Sigmoid colon (tissue), 7 donors: ENCODE results near the gene GABRP. TPM values are rescaled to one million over a fixed set of nuclear protein-coding genes. Genes with fewer than 3 reads are reported as not detected.

ENCODE experiments used
- DNase-seq: peaks from one replicate; pipeline ENCODE4 v3.0.0-alpha.2; 2019
- H3K27ac ChIP-seq, 4 donors: fragments of 200-600 bp; sonication (generic); one replicate each; pipeline ENCODE4 v1.5.1; 2016 to 2019; ENCODE audit warnings: mild to moderate bottlenecking in 1 of 4
- H3K27me3 ChIP-seq, 3 donors: fragments of 200-600 bp; sonication (generic); one replicate each; pipeline ENCODE4 v1.5.1; 2019; ENCODE audit warnings: mild to moderate bottlenecking in 1 of 3
- H3K36me3 ChIP-seq, 4 donors: fragments of 200-600 bp; sonication (generic); one replicate each; pipeline ENCODE4 v1.5.1; 2016 to 2019
- H3K4me1 ChIP-seq, 4 donors: fragments of 200-600 bp; sonication (generic); one replicate each; pipeline ENCODE4 v1.5.1; 2017 to 2019
- H3K4me3 ChIP-seq, 4 donors: fragments of 200-600 bp; sonication (generic); one replicate each; pipeline ENCODE4 v1.5.1; 2017 to 2019; ENCODE audit warnings: mild to moderate bottlenecking in 2 of 4, moderate library complexity in 1 of 4
- H3K9me3 ChIP-seq, 4 donors: fragments of 200-600 bp in 3 of 4; sonication (generic) in 3 of 4; one replicate each; pipeline versions ENCODE4 v1.5.1 to v1.6.1; 2013 to 2019
- EP300 ChIP-seq, 4 donors: sonication (generic); formaldehyde crosslinking; IDR thresholded peaks; one replicate each; pipeline ENCODE4 v1.6.1; 2017; ENCODE audit warnings: antibody characterized with exemption in 4 of 4
- POLR2A ChIP-seq, 2 donors: fragments of 450-650 bp; IDR thresholded peaks; one replicate each; pipeline ENCODE4 v1.6.1; 2016; ENCODE audit warnings: antibody characterized with exemption in 2 of 2, mild to moderate bottlenecking in 2 of 2, moderate library complexity in 2 of 2
- POLR2AphosphoS5 ChIP-seq, 4 donors: sonication (generic); formaldehyde crosslinking; IDR thresholded peaks; one replicate each; pipeline ENCODE4 v1.6.1; 2017; ENCODE audit warnings: antibody characterized with exemption in 4 of 4
- WGBS, 2 donors: extraction: QIAGEN DNeasy Blood & Tissue Kit; methylation state at CpG; one replicate each; pipeline ENCODE4 v1.1.7; 2013; 5-methylcytosine and 5-hydroxymethylcytosine counted together
- intact Hi-C: fragments of 100-400 bp; cut with DNase I; formaldehyde crosslinking; loops from one replicate; pipeline ENCODE4 v1.15.1; 2023
- polyA plus RNA-seq, 3 donors: library from polyadenylated mRNA; stranded (reverse); fragments of 200-250 nt; gene quantifications; one replicate each; pipeline ENCODE4 v1.2.3, GENCODE V29; 2013
- total RNA-seq, 4 donors: library from RNA; depleted of rRNA; stranded (reverse); fragments of >200 nt; gene quantifications; one replicate each; pipeline ENCODE4 v1.1.0, GENCODE V29; 2016
- TF ChIP-seq, protein P1 (sequence below), 4 experiments: fragments of 450-650 bp in 3 of 4; fragments of 200-600 bp in 1 of 4; IDR thresholded peaks; one replicate each; pipeline ENCODE4 v1.5.1; 2016 to 2019; ENCODE audit warnings: antibody characterized with exemption in 4 of 4, mild to moderate bottlenecking in 3 of 4, moderate library complexity in 2 of 4
- donor health status: healthy with polysubstance abuse.
- donor health status: Bipolar disorder and iron deficiency.
- donor health status: healthy.

GABRP gene
- total and polyA plus RNA-seq, 7 donors: 1.8 TPM; not detected in 6

DNA sequence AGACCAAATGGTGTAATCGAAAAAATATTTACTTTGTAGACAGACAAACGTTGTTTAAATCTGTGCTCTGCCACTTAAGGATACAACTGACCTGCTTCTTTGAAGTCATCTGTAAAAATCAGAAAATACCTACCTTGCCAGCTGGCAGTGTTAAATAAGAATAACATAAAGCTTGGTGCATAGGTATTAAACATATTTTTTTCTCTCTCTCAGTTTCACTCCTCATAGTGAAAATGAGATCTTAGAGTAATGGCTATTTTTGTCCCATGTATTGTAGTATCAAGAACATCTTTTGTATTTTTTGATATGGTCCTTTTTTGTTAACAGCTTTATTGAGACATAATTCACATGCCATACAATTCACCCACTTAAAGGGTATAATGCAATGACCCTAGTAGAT is 60.3 kb downstream of the GABRP start:
- no peak overlapping the region for H3K27ac ChIP-seq
- DNase-seq: no peak
- H3K36me3 ChIP-seq: no peaks in the 10 kb centered on the region
- intact Hi-C loops: no loop called here
- TF ChIP-seq EP300 (IDR thresholded peaks at IDR 0.05) (no peak), POLR2AphosphoS5 (IDR thresholded peaks at IDR 0.05) (no peak), POLR2A (IDR thresholded peaks at IDR 0.05) (no peak)
- TF ChIP-seq, protein P1, sequence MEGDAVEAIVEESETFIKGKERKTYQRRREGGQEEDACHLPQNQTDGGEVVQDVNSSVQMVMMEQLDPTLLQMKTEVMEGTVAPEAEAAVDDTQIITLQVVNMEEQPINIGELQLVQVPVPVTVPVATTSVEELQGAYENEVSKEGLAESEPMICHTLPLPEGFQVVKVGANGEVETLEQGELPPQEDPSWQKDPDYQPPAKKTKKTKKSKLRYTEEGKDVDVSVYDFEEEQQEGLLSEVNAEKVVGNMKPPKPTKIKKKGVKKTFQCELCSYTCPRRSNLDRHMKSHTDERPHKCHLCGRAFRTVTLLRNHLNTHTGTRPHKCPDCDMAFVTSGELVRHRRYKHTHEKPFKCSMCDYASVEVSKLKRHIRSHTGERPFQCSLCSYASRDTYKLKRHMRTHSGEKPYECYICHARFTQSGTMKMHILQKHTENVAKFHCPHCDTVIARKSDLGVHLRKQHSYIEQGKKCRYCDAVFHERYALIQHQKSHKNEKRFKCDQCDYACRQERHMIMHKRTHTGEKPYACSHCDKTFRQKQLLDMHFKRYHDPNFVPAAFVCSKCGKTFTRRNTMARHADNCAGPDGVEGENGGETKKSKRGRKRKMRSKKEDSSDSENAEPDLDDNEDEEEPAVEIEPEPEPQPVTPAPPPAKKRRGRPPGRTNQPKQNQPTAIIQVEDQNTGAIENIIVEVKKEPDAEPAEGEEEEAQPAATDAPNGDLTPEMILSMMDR (IDR thresholded peaks at IDR 0.05): no peak
- WGBS, 2 donors: 49 to 84% methylated on average over 2 of the region's 2 CpGs
- H3K4me3 ChIP-seq: no peak overlapping the region
- no peaks in the 10 kb centered on the region for H3K9me3 ChIP-seq
- no peaks in the 10 kb centered on the region for H3K4me1 ChIP-seq
- H3K27me3 ChIP-seq: no peaks in the 10 kb centered on the region

DNA sequence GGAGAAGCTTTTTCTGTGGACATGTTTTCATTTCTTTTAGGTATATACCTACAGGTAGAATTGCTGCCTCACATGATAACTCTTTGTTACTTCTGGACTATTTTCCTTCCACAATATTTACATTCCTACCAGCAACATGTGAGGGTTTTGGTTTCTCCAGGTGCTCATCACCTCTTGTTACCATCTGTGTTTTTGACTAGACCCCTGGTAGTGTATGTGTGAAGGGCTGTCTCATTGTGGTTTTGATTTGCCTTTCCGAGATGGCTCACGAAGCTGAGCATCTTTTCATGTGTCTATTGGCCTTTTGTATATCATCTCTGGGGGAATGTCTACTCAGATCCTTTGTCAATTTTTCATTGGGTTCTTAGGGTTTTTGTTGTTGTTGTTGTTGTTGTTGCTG is 61.1 kb downstream of the GABRP start:
- WGBS, 2 donors: 63 to 69% methylated on average over 2 of the region's 2 CpGs
- TF ChIP-seq POLR2A (IDR thresholded peaks at IDR 0.05) (no peak), POLR2AphosphoS5 (IDR thresholded peaks at IDR 0.05) (no peak), EP300 (IDR thresholded peaks at IDR 0.05) (no peak)
- TF ChIP-seq, protein P1 (IDR thresholded peaks at IDR 0.05): no peak
- Histone ChIP-seq H3K9me3 (no peaks in the 10 kb centered on the region), H3K4me1 (no peaks in the 10 kb centered on the region), H3K27ac (no peak overlapping the region), H3K4me3 (no peak overlapping the region), H3K27me3 (no peaks in the 10 kb centered on the region), H3K36me3 (no peaks in the 10 kb centered on the region)
- intact Hi-C loops: no loop called here
- DNase-seq: no peak

DNA sequence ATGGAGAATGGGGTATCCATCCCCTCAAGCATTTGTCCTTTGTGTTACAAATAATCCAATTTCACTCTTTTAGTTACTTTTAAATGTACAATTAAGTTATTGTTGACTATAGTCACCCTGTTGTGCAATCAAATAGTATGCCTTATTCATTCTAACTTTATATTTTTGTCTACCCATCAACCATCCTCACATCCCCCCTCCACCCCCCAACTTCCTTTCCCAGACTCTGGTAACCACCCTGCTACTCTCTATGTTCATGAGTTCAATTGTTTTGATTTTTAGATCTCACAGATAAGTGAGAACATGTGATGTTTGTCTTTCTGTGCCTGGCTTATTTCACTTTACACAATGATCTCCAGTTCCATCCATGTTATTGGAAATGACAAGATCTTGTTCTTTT is 62.9 kb downstream of the GABRP start:
- Histone ChIP-seq H3K36me3 (no peaks in the 10 kb centered on the region), H3K27me3 (no peaks in the 10 kb centered on the region), H3K27ac (no peak overlapping the region), H3K4me1 (no peaks in the 10 kb centered on the region), H3K4me3 (no peak overlapping the region), H3K9me3 (no peaks in the 10 kb centered on the region)
- TF ChIP-seq EP300 (IDR thresholded peaks at IDR 0.05) (no peak), POLR2AphosphoS5 (IDR thresholded peaks at IDR 0.05) (no peak), POLR2A (IDR thresholded peaks at IDR 0.05) (no peak)
- TF ChIP-seq, protein P1 (IDR thresholded peaks at IDR 0.05): no peak
- intact Hi-C loops: no loop called here
- DNase-seq: no peak

DNA sequence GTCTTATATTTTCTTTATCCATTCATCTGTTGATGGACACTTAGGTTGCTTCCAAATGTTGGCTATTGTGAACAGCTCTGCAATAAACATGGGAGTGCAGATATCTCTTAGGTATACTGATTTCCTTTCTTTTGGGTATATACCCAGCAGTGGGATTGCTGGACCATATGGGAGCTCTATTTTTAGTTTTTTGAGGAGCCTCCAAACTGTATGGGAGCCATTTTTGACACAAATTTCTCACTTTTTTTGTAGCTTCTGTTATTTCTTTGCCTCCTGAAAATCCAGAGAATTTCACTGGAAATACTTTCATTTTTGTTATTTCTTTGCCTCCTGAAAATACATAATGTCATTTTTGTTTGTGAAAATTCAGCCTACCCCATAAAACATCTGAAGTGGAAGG is 63.3 kb downstream of the GABRP start:
- Histone ChIP-seq H3K4me3 (no peak overlapping the region), H3K36me3 (no peaks in the 10 kb centered on the region), H3K27ac (no peak overlapping the region), H3K4me1 (no peaks in the 10 kb centered on the region), H3K27me3 (no peaks in the 10 kb centered on the region), H3K9me3 (no peaks in the 10 kb centered on the region)
- intact Hi-C loops: no loop called here
- DNase-seq: no peak
- no peak for TF ChIP-seq EP300 (IDR thresholded peaks at IDR 0.05)
- TF ChIP-seq, protein P1 (IDR thresholded peaks at IDR 0.05): no peak
- no peak for TF ChIP-seq POLR2A (IDR thresholded peaks at IDR 0.05)
- TF ChIP-seq POLR2AphosphoS5 (IDR thresholded peaks at IDR 0.05): no peak

DNA sequence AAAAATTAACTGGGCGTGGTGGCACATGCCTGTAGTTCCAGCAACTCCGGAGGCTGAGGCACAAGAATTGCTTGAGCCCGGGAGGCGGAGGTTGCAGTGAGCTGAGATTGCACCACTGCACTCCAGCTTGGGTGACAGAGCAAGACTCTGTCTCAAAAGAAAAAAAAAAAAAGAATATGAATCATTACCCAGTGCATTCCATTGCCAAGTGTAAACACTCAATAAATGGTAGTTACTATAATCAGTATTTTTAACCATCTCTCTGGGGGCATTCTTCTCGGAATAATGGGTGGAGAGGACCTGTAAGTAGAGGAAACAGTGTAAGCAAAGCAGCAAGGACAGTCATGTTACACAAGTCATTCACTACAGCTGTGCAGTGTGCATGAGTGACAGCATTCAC is 64.5 kb downstream of the GABRP start:
- Histone ChIP-seq H3K27me3 (no peaks in the 10 kb centered on the region), H3K27ac (no peak overlapping the region), H3K9me3 (no peaks in the 10 kb centered on the region), H3K36me3 (no peaks in the 10 kb centered on the region), H3K4me3 (no peak overlapping the region), H3K4me1 (no peaks in the 10 kb centered on the region)
- no peak for DNase-seq
- 61 to 75% methylated on average over 5 of the region's 5 CpGs for WGBS, 2 donors
- TF ChIP-seq POLR2AphosphoS5 (IDR thresholded peaks at IDR 0.05): no peak
- TF ChIP-seq, protein P1 (IDR thresholded peaks at IDR 0.05): no peak
- TF ChIP-seq EP300 (IDR thresholded peaks at IDR 0.05): no peak
- TF ChIP-seq POLR2A (IDR thresholded peaks at IDR 0.05): no peak
- intact Hi-C loops: no loop called here
